HG02943 (cell line): ENCODE measurements around the gene CDX1.

Source experiments
- ATAC-seq: cut with Tn5 transposase; IDR thresholded peaks from one replicate; pipeline ENCODE4 v1.9.1; 2021; ENCODE audit warnings: mild to moderate bottlenecking, low read depth, moderate library complexity; ENCODE audit not compliant: unreplicated experiment

Gene CDX1

DNA sequence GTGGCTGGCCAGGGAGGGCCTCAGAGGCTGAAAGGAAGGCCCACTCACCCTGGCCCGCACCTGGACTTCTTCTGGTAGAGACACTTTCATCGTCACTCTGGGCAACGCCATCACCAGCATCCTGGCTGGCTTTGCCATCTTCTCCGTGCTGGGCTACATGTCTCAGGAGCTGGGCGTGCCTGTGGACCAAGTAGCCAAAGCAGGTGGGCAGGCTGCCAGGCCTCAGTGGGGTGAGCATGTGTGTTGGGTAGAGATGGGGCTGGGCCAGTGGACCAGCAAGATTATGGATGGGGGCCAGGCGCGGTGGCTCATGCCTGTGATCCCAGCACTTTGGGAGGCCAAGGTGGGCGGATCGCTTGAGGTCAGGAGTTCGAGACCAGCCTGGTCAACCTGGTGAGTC, 35.9 kb downstream of the CDX1 start:
- no peak for ATAC-seq

DNA sequence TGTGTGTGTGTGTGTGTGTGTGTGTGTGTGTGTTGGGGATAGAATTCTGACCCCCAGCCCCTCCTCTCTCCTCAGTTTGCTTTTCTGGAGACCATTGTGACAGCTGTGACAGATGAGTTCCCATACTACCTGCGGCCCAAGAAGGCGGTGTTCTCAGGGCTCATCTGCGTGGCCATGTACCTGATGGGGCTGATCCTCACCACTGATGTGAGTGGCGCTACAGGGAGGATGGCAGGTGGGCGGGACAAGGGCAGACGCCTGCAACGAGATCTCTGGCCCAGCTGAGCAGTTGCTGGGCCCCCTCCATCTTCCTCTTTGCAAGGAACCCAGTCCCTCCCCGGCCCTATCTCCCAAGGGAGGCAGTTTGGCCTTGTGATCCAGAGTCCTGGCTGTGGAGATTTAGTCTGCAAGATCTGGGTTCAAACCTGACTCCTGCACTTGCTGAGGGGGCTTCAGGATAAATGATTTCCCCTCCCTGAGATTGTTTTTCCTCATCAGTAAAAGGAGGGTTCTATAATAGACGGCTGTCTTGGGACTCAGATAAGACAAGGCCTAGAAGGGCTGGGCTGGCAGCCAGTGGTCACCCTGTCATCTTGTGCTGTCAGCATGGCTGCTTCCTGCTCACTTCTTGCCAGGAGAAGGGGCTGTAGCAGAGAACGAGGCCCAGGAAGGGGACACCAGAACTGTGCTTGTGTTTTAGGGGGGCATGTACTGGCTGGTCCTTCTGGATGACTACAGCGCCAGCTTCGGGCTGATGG, 37.4 kb downstream of the CDX1 start:
- no peak for ATAC-seq

DNA sequence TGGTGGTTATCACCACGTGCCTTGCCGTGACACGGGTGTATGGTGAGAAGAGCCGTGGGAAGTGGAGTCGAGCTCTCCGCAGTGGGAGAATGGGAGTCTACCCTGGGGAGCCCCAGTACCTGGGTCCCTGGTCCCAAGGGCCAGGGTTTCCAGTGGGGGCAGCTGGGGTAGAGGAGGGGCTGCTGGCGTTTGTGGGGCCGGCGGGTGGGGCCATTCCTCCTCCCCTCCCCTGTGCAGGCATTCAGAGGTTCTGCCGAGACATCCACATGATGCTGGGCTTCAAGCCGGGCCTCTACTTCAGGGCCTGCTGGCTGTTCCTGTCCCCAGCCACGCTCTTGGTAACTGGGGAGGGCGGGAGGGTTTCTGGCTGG, 38.0 kb downstream of the CDX1 start:
- no peak for ATAC-seq

DNA sequence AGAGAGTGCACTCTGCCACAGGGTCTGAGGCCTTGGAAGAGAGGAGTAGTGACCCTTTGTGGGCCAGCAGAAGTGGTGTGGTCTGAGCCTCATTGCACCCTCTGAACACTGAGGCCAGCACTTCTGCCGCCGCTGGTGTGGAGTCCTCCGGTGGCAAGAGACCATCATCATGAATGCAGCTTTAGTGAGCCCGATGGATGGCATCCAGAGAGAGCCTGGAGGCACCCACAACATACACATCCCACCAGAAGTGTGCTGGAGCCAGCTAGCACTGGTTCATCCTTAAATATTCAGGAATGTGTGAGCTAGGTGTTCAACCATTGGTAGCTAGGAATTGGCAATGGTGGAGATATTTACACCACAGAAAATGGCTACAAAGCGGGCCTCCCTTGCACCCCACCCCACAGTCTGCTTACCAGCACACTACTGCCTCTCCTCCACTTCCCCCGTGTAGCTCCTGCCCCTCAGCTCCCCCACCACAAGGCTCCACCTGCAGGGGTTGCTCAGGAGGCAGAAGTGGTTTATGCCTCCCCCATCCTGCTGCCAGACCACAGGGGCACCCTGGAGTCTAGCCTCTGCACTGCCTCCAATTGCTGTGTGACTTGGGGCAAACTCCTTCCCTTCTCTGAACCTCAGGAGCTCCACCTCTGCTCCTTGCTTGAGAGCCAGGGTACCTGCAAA, 39.7 kb downstream of the CDX1 start:
- ATAC-seq, result no peak

DNA sequence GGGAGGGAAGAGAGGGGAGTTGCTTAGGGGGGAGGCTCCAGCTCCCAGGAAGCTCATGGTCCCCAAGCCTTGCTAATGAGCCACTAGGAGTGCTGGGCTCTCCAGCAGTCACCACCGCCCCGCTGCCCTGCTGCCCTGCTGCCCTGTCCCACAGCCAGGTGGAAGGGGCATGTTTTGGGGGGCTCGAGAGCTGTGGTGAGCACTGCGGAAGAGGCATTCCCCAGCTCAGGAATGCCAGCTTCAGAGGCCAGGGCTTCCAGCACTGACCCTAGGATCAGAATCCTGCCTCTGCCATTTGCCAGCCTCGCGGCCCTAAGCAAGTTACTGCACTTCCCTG, 40.2 kb downstream of the CDX1 start:
- no peak for ATAC-seq

DNA sequence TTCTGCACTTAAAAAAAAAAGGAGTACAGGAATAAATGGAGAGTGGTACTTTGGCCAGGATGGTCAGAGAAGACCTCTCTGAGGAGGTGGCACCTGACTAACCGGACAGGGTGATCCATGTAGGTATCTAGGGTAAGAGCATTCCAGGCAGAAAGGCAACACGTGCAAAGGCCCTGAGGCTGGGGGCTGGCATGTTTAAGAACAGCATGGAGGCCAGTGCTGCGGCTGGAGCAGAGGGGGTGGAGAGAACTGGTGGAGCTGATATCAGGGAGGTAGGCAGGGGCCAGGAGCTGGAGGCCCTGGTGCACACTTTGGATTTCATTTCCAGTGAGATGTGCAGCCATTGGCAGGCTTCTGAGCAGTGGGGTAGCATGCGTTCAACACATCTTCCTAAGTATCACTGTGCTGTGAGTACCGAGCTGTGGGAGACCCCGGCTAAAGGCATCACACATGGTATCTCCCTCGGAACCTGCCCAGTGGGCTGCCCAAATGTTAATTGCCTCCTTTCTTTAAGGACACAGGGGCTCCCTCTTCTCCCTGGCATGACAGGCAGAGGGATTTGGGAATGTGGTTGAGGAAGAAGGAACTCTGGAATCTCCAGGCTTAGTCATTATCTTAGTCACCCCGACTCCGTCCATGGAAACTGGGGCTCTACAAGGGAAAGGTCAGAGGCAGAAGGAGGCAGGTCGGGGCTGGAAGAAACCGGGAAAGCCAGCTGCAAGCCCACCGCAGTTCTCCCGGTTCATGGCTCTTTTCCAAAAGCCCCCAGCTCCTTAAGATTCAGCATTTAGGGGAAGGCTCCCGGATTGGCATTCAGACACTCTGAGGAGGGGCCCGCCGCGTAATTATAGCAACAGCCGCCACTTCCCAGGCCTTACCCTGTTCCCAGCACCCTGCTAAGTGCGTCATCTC, 41.9 kb downstream of the CDX1 start:
- no peak for ATAC-seq

DNA sequence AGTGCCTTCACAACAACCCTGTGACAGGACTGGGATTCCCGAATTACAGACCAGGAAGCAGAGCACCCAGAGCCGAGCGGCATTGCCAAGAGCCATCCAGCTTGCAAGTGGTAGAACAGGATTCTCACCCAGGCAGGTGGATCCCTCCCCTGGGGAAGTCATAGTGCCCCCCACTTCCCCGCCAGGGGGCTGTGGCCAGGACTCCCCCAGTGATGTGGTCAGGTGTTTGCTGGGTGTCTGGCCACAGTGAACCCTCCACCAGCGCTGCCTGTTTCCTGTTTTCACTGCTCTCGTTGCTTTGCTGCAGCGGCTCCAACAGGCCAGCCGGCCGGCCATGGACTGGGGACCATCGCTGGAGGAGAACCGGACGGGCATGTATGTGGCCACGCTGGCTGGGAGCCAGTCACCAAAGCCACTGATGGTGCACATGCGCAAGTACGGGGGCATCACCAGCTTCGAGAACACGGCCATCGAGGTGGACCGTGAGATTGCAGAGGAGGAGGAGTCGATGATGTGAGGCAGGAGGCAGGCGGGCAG, 42.6 kb downstream of the CDX1 start:
- ATAC-seq, result no peak

DNA sequence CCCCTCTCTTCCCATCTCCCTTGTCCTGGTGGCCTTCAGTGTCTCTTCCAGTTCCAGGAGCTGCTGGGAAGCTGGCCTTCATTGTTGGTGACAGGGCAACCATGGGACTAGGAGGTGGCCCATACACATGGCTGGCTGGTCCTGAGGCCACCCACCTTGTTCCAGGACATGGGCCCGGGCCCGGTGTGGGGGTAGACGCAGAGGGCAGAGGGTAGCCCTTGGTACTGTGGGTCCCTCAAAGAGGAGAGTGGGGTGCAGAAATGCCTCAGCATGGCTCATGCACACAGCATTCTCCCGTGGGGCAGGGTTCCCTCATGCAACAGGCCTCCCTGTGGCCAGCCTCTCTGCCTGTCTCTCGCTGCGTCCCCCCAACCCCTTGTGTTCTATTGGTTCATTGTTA, 44.1 kb downstream of the CDX1 start:
- no peak for ATAC-seq

DNA sequence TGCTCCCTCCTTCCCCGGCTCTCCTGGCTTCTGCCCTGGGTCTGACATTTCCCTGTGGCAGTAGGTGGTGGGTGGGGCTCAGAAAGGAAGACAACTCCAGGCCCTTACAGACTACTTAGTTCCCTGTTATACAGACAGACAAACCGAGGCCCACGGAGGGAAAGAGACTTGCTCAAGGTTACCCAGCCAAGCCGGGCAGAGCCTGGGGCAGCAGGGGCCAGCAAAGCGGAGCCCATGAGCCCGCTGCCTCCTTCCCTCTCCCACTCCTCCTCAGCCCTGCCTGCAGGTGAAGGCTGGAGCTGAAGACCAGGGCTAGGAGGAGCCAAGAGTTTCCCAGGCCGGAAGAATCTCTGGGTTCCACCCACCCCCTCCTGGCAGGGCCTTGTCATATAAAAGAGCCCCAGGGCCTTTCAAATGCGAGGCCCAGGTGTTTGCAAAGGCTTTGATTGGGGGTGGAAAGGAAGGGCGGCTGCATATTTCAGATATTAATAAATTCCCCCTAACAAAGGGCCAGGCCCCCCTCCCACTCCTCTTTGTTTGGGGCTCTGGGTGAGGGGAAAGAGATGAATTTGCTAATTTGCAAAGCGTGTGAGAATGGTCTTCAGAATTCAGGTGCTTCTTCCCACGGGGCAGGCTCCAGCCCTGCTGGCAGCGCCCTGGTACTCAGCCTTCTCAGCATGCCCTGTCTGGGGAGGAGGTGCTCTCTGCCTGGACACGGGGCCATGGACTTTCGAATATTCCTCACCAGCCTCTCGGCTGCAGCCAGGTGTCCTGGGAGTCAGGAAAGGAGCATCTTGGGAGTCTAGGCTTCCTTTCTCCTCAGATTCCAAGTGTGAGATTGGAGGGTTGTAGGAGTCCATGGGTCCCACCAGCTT, 44.8 kb downstream of the CDX1 start:
- no peak for ATAC-seq

DNA sequence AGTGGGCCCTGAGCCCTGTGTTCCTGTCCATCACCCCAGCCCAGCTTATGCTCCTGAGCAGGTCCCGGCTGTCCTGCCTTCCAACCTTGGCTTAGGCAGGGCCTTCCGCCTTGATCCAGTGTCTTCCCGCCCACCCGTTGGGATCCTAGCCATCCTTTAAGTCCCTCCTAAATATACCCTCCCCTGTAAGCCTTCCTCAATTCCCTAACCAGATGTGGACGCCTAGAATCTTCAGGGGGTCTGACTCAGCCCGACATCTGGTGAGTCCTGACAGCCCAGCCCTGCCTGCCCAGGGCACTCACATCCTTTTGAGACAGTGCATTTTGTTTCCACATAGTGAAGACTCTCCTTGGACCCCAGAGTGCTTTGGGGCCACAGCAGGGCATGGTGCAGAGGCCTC, 47.0 kb downstream of the CDX1 start:
- no peak for ATAC-seq

DNA sequence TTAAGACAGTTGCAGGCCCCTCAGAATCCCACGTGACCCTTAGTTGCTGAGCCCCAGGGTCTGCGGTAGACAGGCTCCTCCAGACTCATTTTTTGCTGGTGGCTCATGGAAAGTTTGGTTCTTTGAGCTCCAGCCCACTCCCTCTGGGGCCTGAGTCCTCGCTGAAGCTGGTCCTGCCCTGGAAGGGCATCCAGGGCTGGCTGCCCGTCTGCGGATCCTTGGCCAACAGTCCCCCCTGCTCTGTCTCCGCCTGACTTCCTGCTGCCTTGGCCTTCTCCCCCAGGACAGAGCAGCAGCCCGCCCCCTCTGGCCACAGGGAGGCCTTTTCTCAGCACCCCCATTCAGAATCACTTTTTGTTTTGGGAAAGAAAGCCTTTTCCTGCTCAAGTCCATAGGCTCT, 47.7 kb downstream of the CDX1 start:
- ATAC-seq, result no peak

DNA sequence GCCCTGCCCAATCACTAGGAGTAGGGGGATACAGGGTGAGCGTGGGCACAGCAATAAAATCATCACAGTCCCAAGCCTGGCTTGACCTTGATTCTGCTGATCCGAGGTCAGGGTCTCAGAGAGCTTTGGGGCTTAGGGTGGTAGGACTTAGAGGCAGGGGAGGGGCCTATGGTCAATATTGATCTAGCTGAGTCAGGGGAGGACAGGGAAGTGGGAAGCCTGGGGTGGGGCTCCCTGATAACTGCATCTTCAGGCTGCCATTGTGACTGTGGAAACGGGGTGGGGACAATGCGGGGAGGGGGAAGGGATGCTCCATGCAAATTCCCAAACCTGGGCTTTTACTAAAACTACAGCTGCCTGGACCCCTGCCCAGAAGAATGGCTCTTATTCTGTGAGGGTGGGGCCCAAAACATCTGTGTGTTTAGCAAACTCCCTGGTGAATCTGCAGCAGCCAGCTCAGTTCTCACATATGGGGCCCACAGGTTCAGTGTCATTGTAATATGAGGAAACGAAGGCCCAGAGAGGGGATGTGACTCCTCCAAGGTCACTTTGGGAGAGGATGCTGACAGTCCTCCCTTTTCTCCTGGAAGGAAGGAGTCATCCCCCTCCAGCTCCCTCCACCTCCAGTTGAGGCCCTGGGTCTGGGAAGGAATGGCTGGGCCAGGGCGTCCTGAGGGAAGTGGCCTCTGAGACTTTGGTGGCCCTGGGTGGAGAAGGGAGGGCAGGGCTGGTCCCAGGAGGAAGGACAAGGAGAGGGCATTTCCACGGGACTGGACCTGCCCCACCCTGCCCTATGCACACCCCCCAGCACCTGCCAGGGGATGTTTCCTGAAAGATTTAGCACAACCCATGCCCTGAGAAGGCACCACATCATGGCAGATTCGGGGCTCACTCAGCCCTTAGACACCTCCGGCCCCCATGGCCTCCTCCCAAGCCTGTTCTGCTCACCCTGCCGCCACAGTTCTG, 49.7 kb downstream of the CDX1 start:
- ATAC-seq, result no peak

DNA sequence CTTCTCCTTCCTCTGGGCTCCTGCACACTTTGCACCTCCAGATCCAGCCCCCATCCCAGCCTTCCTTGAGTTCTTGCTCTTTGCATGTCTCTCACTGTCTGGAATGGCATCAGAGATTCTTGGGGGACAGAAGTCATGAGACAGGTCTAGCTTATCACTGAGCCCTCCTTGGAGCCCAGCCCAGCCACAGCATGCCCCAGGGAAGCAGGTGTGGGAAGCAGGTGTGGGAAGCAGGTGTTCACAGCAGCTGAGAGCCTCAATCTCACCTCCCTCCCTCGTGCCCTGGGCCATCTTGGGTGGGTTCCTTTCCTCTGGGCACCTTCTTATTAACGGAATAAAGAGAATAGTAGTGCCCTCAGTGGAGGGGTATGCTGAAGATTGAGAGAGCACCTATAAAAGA, 50.5 kb downstream of the CDX1 start:
- no peak for ATAC-seq

DNA sequence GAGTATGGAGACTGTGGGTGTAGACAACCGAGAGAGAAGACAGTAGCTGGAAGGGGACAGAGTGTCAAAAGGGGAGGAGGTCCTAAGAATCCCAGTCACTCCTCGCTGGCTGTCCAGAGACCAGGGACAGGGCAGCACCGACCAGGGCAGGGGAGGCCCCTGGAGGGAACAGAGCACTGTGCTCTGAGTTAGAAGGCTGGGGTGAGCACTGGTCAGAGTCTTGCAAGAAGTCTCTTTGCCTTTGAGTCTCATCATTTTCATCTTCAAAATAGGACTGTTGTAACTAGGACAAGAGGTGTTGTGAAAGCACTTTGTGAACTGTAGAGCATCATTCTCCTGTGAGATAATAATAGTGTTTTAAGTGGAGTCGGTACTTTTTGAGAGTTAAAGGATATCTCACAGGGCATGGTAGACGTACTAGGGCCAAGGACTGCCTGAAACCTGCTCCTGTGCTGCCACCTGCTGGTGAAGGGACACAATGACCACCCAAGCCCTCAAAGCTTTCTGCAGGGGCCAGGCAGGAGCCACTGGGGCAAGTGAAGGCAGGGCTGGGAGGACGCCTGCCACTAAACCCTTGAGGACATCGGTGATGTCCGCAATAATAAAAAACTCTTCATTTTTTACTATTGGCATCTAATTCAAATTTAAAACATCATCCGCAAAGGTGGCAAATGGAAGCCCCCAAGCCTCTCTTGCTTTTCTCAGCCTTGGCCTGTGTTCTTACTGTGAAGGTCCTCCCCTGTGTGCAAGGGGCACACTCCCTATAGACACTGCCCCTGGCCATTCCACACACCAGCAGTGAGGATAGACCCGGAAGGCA, 51.5 kb downstream of the CDX1 start:
- ATAC-seq, result peak; percentile 71

DNA sequence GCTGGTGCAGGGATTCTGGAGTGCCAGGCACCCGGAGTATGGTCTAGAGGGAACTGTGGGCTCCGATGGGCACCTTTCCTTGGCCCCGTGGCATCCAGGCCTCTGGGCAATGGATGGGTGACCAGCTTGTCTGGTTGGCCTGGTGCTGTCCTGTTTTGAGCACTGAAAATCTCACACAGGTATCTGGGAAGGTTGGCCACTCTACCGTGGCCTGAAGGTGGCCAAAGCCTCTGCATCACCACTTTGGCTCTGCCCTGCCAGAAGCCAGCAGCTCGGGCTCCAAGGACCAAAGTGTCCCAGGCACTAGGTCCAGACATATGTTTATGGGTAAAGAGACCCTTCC, 52.1 kb downstream of the CDX1 start:
- ATAC-seq, result no peak

DNA sequence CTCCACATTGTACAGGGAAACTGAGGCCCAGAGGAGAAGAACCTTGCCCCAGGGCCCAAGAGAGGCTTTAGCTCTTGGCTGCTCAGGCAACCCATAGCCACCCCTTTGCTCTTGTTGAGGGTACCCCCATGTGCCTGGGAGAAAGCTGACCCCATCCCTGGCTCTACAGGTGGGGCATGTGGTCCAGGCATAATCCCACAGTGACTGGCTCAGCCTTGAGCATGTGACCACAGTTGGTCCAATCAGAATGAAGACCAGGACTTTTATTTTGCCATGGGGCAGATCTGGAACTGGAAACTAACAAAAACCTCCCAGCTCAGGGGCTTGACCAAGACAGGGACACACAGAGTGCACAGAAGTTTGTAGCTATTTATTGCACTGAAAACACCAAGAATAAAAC, 52.6 kb downstream of the CDX1 start:
- ATAC-seq, result no peak

DNA sequence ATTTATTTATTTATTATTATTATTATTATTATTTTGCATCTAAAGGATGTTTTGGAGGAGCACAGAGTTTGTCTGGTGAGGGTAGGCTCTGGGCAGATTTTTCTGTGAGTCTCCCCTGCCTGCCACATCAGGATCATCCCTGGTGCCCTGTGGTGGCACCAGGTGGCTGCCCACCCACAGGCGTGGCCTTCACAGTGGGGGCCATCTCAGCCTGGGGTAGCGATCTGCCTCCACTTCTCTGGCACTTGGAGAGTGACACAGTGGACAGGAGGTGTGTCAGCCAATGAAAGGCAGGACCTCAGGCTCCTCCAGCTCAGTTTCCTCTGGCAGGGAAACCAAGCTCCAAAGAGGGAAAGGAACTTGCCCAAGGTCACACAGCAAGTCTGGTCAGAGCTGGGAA, 53.3 kb downstream of the CDX1 start:
- ATAC-seq, result no peak

DNA sequence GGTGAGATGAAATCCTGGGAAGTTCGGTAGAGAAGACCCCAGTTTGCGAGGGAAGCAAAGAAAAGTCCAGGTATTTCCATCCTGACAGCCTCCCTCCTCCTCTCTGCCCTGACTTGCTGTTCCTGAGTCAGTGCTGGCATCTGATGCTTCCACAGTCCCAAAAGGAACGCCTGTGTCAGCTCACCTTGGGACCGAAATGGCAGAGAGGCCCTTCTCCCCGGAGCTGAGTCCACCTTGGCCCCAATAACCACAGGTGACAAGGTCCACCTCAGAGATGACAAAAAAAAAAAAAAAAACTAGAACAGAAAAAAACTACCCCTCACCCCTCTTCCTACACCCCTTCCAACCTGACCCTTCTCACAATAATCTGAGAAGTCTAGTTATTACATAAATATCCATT, 54.9 kb downstream of the CDX1 start:
- ATAC-seq, result no peak
